HEK293 (cell line): ENCODE measurements around the gene RBPJ.

ENCODE experiments used
- CTCF ChIA-PET: fragments of 350-600 bp; formaldehyde crosslinking; extraction: SDS; loops from one replicate; lab custom pipeline; 2021; ENCODE audit warnings: antibody characterized with exemption; lab: Yijun Ruan, JAX
- POLR2A ChIA-PET: fragments of 300-600 bp; formaldehyde crosslinking; extraction: SDS; loops from one replicate; lab custom pipeline; 2020; ENCODE audit warnings: antibody characterized with exemption, inconsistent platforms; lab: Yijun Ruan, JAX
- H3K27ac ChIP-seq: fragments of 200-500 bp; sonication (Bioruptor generic); 2 replicates; pipeline ENCODE4 v1.5.1; 2014; ENCODE audit warnings: low read depth, low read length, control low read depth, inconsistent platforms; ENCODE audit errors: extremely low read depth
- H3K36me3 ChIP-seq, 2 experiments: fragments of 200-500 bp in 1 of 2; sonication (Bioruptor generic) in 1 of 2; 1 replicate in 1 of 2; 2 replicates in 1 of 2; pipeline ENCODE4 v1.5.1; 2014 to 2017; ENCODE audit warnings: inconsistent platforms in 2 of 2, low read length in 2 of 2; ENCODE audit not compliant: control insufficient read depth in 2 of 2, insufficient read depth in 1 of 2
- H3K4me1 ChIP-seq: fragments of 200-500 bp; sonication (Bioruptor generic); 2 replicates; pipeline ENCODE4 v1.5.1; 2014; ENCODE audit warnings: mild to moderate bottlenecking, low read length, inconsistent platforms; ENCODE audit not compliant: control insufficient read depth, insufficient read depth
- H3K4me3 ChIP-seq: 2 replicates; pipeline ENCODE4 v1.5.1; 2011; ENCODE audit warnings: low read depth, mild to moderate bottlenecking, control low read depth, low read length, moderate library complexity
- H3K9me3 ChIP-seq: fragments of 200-500 bp; sonication (Bioruptor generic); 2 replicates; pipeline ENCODE4 v1.5.1; 2014; ENCODE audit warnings: low read depth, low read length, inconsistent platforms; ENCODE audit not compliant: control insufficient read depth, insufficient read depth
- HOXA7 ChIP-seq: sonication (generic); formaldehyde crosslinking; IDR thresholded peaks from 2 replicates; pipeline ENCODE4 v1.8.1; 2022; ENCODE audit warnings: missing genetic modification reagents, borderline replicate concordance
- KLF16 ChIP-seq: fragments of 450-650 bp; formaldehyde crosslinking; IDR thresholded peaks from 2 replicates; pipeline ENCODE4 v1.5.1; 2017; ENCODE audit warnings: missing biosample characterization, missing genetic modification characterization
- KLF8 ChIP-seq: fragments of 450-650 bp; formaldehyde crosslinking; IDR thresholded peaks from 2 replicates; pipeline ENCODE4 v1.5.1; 2016; ENCODE audit warnings: missing biosample characterization, missing genetic modification characterization
- SP2 ChIP-seq: fragments of 450-650 bp; formaldehyde crosslinking; IDR thresholded peaks from 2 replicates; pipeline ENCODE4 v1.5.1; 2016; ENCODE audit warnings: missing biosample characterization, missing genetic modification characterization
- ZFP69B ChIP-seq: fragments of 450-650 bp; formaldehyde crosslinking; IDR thresholded peaks from 2 replicates; pipeline ENCODE4 v1.5.1; 2016; ENCODE audit warnings: missing biosample characterization, missing genetic modification characterization
- ZNF140 ChIP-seq: fragments of 450-650 bp; formaldehyde crosslinking; IDR thresholded peaks from 2 replicates; pipeline ENCODE4 v1.5.1; 2016; ENCODE audit warnings: missing biosample characterization, missing genetic modification characterization
- ZNF16 ChIP-seq: fragments of 450-650 bp; formaldehyde crosslinking; IDR thresholded peaks from 2 replicates; pipeline ENCODE4 v1.5.1; 2016; ENCODE audit warnings: low read depth, missing biosample characterization, missing genetic modification characterization
- ZNF223 ChIP-seq: fragments of 450-650 bp; formaldehyde crosslinking; IDR thresholded peaks from 2 replicates; pipeline ENCODE4 v1.5.1; 2016; ENCODE audit warnings: missing biosample characterization, missing genetic modification characterization
- ZNF239 ChIP-seq: fragments of 450-650 bp; formaldehyde crosslinking; IDR thresholded peaks from 2 replicates; pipeline ENCODE4 v1.5.1; 2016; ENCODE audit warnings: missing biosample characterization, missing genetic modification characterization
- ZNF24 ChIP-seq: fragments of 450-650 bp; formaldehyde crosslinking; IDR thresholded peaks from 2 replicates; pipeline ENCODE4 v1.5.1; 2016; ENCODE audit warnings: missing biosample characterization, missing genetic modification characterization
- ZNF354C ChIP-seq: fragments of 450-650 bp; formaldehyde crosslinking; IDR thresholded peaks from 2 replicates; pipeline ENCODE4 v1.5.1; 2016; ENCODE audit warnings: missing biosample characterization, missing genetic modification characterization, low read depth, borderline replicate concordance
- ZNF548 ChIP-seq: fragments of 450-650 bp; formaldehyde crosslinking; IDR thresholded peaks from 2 replicates; pipeline ENCODE4 v1.5.1; 2016; ENCODE audit warnings: missing biosample characterization, missing genetic modification characterization
- ZNF585B ChIP-seq: fragments of 450-650 bp; formaldehyde crosslinking; IDR thresholded peaks from 2 replicates; pipeline ENCODE4 v1.5.1; 2016; ENCODE audit warnings: missing biosample characterization, missing genetic modification characterization
- ZNF596 ChIP-seq: fragments of 450-650 bp; IDR thresholded peaks from 2 replicates; pipeline ENCODE4 v1.5.0; 2018; ENCODE audit warnings: missing biosample characterization, mild to moderate bottlenecking, missing genetic modification characterization, moderate library complexity
- ZNF600 ChIP-seq: fragments of 450-650 bp; formaldehyde crosslinking; IDR thresholded peaks from 2 replicates; pipeline ENCODE4 v1.5.1; 2016; ENCODE audit warnings: missing biosample characterization, missing genetic modification characterization
- ZNF670 ChIP-seq: fragments of 450-650 bp; formaldehyde crosslinking; IDR thresholded peaks from 2 replicates; pipeline ENCODE4 v1.5.1; 2016; ENCODE audit warnings: missing biosample characterization, missing genetic modification characterization, low read depth
- TF ChIP-seq, protein P1 (sequence below): fragments of 450-650 bp; formaldehyde crosslinking; IDR thresholded peaks from 2 replicates; pipeline ENCODE4 v1.5.1; 2016; ENCODE audit warnings: missing biosample characterization, missing genetic modification characterization
- TF ChIP-seq, protein P2 (sequence below): fragments of 450-650 bp; formaldehyde crosslinking; IDR thresholded peaks from 2 replicates; pipeline ENCODE4 v1.5.1; 2016; ENCODE audit warnings: missing biosample characterization, missing genetic modification characterization, borderline replicate concordance
- TF ChIP-seq, protein P3 (sequence below): fragments of 450-650 bp; IDR thresholded peaks from 2 replicates; pipeline ENCODE4 v1.5.1; 2018; ENCODE audit warnings: missing biosample characterization, missing genetic modification characterization
- TF ChIP-seq, protein P4 (sequence below): IDR thresholded peaks from 2 replicates; pipeline ENCODE4 v1.6.1; 2011; ENCODE audit warnings: mild to moderate bottlenecking, low read depth, low read length, borderline replicate concordance
- TF ChIP-seq, protein P5 (sequence below): fragments of 450-650 bp; formaldehyde crosslinking; IDR thresholded peaks from 2 replicates; pipeline ENCODE4 v1.5.1; 2016; ENCODE audit warnings: missing biosample characterization, missing genetic modification characterization

The RBPJ gene

DNA sequence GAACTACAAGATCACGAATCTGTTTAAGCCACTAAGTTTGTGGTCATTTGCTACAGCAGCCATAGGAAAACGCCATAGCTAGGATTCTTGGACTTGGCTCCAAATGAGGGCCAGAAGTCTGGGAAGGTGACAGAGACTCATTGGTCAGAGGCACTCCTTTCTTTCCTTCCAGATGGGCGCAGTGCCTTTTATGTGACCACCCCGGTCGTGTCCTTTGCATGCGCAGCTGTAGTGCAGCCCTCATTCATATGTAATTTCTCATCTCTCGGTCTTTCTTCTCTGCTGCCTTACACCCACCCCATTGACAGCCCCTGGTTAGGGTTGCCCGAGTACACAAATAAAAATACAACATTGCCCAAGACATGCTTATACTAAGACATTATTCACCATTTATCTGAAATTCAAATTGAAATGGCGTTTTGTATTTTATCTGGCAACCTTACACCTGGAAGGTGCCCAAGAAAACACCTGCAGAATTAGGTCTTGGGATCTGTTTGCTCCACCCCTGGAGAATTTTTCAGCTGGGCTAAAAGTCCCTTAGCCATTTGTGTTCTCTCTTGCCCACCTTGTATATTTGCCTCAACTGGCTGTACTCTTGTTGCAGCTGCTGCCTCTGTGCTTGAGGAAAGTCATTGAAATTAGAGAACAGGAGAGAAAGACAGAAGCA, 147.6 kb downstream of the RBPJ start:
- Histone ChIP-seq H3K27ac (no peak overlapping the region), H3K4me1 (no peaks in the 10 kb centered on the region), H3K9me3 (no peaks in the 10 kb centered on the region), H3K4me3 (no peak overlapping the region), H3K36me3 (no peaks in the 10 kb centered on the region)
- ChIA-PET POLR2A (no interaction called here), CTCF (no interaction called here)
- TF ChIP-seq, protein P1, sequence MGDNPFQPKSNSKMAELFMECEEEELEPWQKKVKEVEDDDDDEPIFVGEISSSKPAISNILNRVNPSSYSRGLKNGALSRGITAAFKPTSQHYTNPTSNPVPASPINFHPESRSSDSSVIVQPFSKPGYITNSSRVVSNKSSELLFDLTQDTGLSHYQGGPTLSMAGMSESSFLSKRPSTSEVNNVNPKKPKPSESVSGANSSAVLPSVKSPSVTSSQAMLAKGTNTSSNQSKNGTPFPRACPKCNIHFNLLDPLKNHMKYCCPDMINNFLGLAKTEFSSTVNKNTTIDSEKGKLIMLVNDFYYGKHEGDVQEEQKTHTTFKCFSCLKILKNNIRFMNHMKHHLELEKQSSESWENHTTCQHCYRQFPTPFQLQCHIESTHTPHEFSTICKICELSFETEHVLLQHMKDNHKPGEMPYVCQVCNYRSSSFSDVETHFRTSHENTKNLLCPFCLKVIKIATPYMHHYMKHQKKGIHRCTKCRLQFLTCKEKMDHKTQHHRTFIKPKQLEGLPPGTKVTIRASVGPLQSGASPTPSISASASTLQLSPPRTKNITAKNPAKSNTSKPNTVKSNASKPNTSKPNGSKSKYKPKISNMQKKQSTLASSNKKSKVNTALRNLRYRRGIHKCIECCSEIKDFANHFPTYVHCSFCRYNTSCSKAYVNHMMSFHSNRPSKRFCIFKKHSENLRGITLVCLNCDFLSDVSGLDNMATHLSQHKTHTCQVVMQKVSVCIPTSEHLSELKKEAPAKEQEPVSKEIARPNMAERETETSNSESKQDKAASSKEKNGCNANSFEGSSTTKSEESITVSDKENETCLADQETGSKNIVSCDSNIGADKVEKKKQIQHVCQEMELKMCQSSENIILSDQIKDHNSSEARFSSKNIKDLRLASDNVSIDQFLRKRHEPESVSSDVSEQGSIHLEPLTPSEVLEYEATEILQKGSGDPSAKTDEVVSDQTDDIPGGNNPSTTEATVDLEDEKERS (tag by site-specific recombination) = no peak
- TF ChIP-seq ZNF24 (tag by site-specific recombination) = no peak
- TF ChIP-seq ZNF670 (tag by site-specific recombination) = no peak
- TF ChIP-seq ZNF223 = no peak
- TF ChIP-seq KLF16 (tag by site-specific recombination) = no peak
- TF ChIP-seq, protein P2, sequence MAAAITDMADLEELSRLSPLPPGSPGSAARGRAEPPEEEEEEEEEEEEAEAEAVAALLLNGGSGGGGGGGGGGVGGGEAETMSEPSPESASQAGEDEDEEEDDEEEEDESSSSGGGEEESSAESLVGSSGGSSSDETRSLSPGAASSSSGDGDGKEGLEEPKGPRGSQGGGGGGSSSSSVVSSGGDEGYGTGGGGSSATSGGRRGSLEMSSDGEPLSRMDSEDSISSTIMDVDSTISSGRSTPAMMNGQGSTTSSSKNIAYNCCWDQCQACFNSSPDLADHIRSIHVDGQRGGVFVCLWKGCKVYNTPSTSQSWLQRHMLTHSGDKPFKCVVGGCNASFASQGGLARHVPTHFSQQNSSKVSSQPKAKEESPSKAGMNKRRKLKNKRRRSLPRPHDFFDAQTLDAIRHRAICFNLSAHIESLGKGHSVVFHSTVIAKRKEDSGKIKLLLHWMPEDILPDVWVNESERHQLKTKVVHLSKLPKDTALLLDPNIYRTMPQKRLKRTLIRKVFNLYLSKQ (tag by site-specific recombination) = no peak
- no peak for TF ChIP-seq ZNF596
- no peak for TF ChIP-seq ZNF354C (tag by site-specific recombination)
- TF ChIP-seq ZNF16 (tag by site-specific recombination) = no peak
- TF ChIP-seq ZNF140 (tag by site-specific recombination) = no peak
- no peak for TF ChIP-seq ZNF600
- no peak for TF ChIP-seq HOXA7 (CRISPR knock-in tag)
- no peak for TF ChIP-seq ZNF585B (tag by site-specific recombination)

DNA sequence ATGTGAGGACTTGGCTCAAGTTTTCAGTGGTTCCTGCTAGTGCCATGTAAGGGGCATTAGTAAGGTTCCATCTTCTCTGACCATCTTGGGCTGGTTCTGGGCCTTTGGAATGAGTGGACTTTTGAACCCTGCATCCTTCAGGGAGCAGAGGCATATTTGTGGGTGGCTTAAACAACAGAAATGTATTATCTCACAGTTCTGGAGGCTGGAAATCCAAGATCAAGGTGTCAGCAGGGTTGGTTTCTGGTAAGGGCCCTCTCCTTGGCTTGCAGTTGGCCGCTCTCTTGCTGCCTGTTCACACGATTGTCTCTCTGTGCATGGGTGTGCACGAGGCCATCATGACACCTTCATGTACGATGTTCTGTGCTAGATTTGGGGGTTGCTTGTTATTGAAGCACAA, 148.2 kb downstream of the RBPJ start:
- ChIA-PET CTCF (no interaction called here), POLR2A (no interaction called here)
- Histone ChIP-seq H3K27ac (no peak overlapping the region), H3K9me3 (no peaks in the 10 kb centered on the region), H3K36me3 (no peaks in the 10 kb centered on the region), H3K4me3 (no peak overlapping the region), H3K4me1 (no peaks in the 10 kb centered on the region)
- TF ChIP-seq ZNF548 (tag by site-specific recombination) = peak; percentile 70
- TF ChIP-seq, protein P3, sequence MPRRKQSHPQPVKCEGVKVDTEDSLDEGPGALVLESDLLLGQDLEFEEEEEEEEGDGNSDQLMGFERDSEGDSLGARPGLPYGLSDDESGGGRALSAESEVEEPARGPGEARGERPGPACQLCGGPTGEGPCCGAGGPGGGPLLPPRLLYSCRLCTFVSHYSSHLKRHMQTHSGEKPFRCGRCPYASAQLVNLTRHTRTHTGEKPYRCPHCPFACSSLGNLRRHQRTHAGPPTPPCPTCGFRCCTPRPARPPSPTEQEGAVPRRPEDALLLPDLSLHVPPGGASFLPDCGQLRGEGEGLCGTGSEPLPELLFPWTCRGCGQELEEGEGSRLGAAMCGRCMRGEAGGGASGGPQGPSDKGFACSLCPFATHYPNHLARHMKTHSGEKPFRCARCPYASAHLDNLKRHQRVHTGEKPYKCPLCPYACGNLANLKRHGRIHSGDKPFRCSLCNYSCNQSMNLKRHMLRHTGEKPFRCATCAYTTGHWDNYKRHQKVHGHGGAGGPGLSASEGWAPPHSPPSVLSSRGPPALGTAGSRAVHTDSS (tag by site-specific recombination) = no peak

DNA sequence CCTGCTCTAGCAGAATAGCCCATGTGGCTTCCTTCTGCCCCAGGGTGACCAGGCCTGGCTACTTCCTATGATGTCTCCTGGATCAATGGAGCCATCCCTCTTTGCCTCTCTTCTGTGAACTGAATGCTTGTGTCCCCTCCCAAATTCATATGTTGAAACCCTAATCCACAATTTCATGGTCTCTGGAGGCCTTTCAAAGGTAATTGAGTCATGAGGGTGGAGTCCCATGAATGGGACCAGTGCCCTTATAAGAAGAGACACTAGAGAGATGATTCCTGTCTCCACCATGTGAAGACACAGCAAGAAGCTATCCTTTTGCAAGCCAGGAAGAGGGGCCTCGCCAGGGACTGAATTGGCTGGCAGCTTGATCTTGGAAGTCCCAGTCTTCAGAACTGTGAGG, 151.1 kb downstream of the RBPJ start:
- ChIA-PET CTCF (interaction anchor here (1.1 kb wide), 1 partner anchor 11 kb away, joined by 3 read pairs; no protein-coding TSS in a partner anchor), POLR2A (no interaction called here)
- Histone ChIP-seq H3K36me3 (no peaks in the 10 kb centered on the region), H3K9me3 (no peaks in the 10 kb centered on the region), H3K4me3 (no peak overlapping the region), H3K4me1 (no peaks in the 10 kb centered on the region), H3K27ac (no peak overlapping the region)
- no peak for TF ChIP-seq ZFP69B (tag by site-specific recombination)
- TF ChIP-seq KLF8 (tag by site-specific recombination) = no peak
- no peak for TF ChIP-seq ZNF239
- TF ChIP-seq, protein P4, sequence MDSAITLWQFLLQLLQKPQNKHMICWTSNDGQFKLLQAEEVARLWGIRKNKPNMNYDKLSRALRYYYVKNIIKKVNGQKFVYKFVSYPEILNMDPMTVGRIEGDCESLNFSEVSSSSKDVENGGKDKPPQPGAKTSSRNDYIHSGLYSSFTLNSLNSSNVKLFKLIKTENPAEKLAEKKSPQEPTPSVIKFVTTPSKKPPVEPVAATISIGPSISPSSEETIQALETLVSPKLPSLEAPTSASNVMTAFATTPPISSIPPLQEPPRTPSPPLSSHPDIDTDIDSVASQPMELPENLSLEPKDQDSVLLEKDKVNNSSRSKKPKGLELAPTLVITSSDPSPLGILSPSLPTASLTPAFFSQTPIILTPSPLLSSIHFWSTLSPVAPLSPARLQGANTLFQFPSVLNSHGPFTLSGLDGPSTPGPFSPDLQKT = no peak
- TF ChIP-seq, protein P5, sequence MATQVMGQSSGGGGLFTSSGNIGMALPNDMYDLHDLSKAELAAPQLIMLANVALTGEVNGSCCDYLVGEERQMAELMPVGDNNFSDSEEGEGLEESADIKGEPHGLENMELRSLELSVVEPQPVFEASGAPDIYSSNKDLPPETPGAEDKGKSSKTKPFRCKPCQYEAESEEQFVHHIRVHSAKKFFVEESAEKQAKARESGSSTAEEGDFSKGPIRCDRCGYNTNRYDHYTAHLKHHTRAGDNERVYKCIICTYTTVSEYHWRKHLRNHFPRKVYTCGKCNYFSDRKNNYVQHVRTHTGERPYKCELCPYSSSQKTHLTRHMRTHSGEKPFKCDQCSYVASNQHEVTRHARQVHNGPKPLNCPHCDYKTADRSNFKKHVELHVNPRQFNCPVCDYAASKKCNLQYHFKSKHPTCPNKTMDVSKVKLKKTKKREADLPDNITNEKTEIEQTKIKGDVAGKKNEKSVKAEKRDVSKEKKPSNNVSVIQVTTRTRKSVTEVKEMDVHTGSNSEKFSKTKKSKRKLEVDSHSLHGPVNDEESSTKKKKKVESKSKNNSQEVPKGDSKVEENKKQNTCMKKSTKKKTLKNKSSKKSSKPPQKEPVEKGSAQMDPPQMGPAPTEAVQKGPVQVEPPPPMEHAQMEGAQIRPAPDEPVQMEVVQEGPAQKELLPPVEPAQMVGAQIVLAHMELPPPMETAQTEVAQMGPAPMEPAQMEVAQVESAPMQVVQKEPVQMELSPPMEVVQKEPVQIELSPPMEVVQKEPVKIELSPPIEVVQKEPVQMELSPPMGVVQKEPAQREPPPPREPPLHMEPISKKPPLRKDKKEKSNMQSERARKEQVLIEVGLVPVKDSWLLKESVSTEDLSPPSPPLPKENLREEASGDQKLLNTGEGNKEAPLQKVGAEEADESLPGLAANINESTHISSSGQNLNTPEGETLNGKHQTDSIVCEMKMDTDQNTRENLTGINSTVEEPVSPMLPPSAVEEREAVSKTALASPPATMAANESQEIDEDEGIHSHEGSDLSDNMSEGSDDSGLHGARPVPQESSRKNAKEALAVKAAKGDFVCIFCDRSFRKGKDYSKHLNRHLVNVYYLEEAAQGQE (tag by site-specific recombination) = no peak
- TF ChIP-seq SP2 (tag by site-specific recombination) = no peak
